HG03135 (cell line): ENCODE data around the gene MXD4.
"Not testable (repeated sequence)": the region's sequence is repeated elsewhere in the genome, so short reads cannot be mapped to it uniquely, and the experiment has no call there.

Experiments
- ATAC-seq: cut with Tn5 transposase; IDR thresholded peaks from one replicate; pipeline ENCODE4 v1.9.1; 2021; ENCODE audit warnings: mild to moderate bottlenecking, moderate library complexity; ENCODE audit not compliant: unreplicated experiment

MXD4 gene

GRCh38 chr4:2276581-2277325 is 14.8 kb upstream of the MXD4 start:
- ATAC-seq, result no peak

GRCh38 chr4:2275546-2276251 is 13.8 kb upstream of the MXD4 start:
- ATAC-seq, result no peak

GRCh38 chr4:2275044-2275397 is 13.1 kb upstream of the MXD4 start:
- not testable (repeated sequence) for ATAC-seq

GRCh38 chr4:2274320-2275043 is 12.6 kb upstream of the MXD4 start:
- no peak for ATAC-seq

GRCh38 chr4:2273657-2274319 is 11.9 kb upstream of the MXD4 start:
- no peak for ATAC-seq

GRCh38 chr4:2273221-2273620 is 11.3 kb upstream of the MXD4 start:
- no peak for ATAC-seq

GRCh38 chr4:2272828-2273120 is 10.9 kb upstream of the MXD4 start:
- no peak for ATAC-seq

GRCh38 chr4:2272026-2272827 is 10.3 kb upstream of the MXD4 start:
- no peak for ATAC-seq

GRCh38 chr4:2271279-2272025 is 9.5 kb upstream of the MXD4 start:
- no peak for ATAC-seq

GRCh38 chr4:2270341-2271165 is 8.6 kb upstream of the MXD4 start:
- no peak for ATAC-seq

- ATAC-seq, result no peak
These were observed 7.8 kb upstream of the MXD4 start for GRCh38 chr4:2269618-2270163.

GRCh38 chr4:2269206-2269531 is 7.3 kb upstream of the MXD4 start:
- ATAC-seq, result no peak

GRCh38 chr4:2268357-2269205 is 6.7 kb upstream of the MXD4 start:
- ATAC-seq, result no peak

- no peak for ATAC-seq
These were observed 5.9 kb upstream of the MXD4 start for GRCh38 chr4:2267841-2268240.

- no peak for ATAC-seq
These were observed 5.5 kb upstream of the MXD4 start for GRCh38 chr4:2267320-2267811.

- no peak for ATAC-seq
These were observed 4.9 kb upstream of the MXD4 start for GRCh38 chr4:2266821-2267220.

- ATAC-seq, result no peak
These were observed 4.3 kb upstream of the MXD4 start for GRCh38 chr4:2266181-2266580.
